Neural cell (in vitro differentiated cells): Measurements from ENCODE around the gene TMPRSS3. TPM values are rescaled to one million over a fixed set of nuclear protein-coding genes. Genes with fewer than 3 reads are reported as not detected.

Source experiments
- H2AFZ ChIP-seq: fragments of 200-600, 300-800 bp; sonication (generic), shearing (Covaris generic); 2 replicates; pipeline ENCODE4 v1.6.0; 2014; ENCODE audit warnings: low read depth, mild to moderate bottlenecking, antibody characterized with exemption, low read length, moderate library complexity
- H3F3A ChIP-seq: fragments of 200-600 bp; shearing (Covaris generic); 2 replicates; pipeline ENCODE4 v1.6.1; 2016; ENCODE audit warnings: mild to moderate bottlenecking, moderate library complexity, mixed read lengths, antibody characterized with exemption, low read length; ENCODE audit not compliant: insufficient read depth, poor library complexity, severe bottlenecking
- H3K27ac ChIP-seq: fragments of 200-600, 300-800 bp; sonication (generic), shearing (Covaris generic); 2 replicates; pipeline ENCODE4 v1.5.1; 2014; ENCODE audit warnings: mild to moderate bottlenecking, low read length, moderate library complexity
- H3K27me3 ChIP-seq: fragments of 300-800, 200-600 bp; sonication (generic), shearing (Covaris generic); 2 replicates; pipeline ENCODE4 v1.6.0; 2014; ENCODE audit warnings: mild to moderate bottlenecking, low read depth, low read length, moderate library complexity; ENCODE audit not compliant: insufficient read depth
- H3K36me3 ChIP-seq: fragments of 300-800, 200-600 bp; sonication (generic), shearing (Covaris generic); 2 replicates; pipeline ENCODE4 v1.5.1; 2014; ENCODE audit warnings: mild to moderate bottlenecking, antibody characterized with exemption, low read length, moderate library complexity; ENCODE audit not compliant: insufficient read depth
- H3K4me2 ChIP-seq: fragments of 300-800, 200-600 bp; sonication (generic), shearing (Covaris generic); 2 replicates; pipeline ENCODE4 v1.6.0; 2014; ENCODE audit warnings: mild to moderate bottlenecking, low read length
- H3K4me3 ChIP-seq: fragments of 300-800, 200-600 bp; sonication (generic), shearing (Covaris generic); 2 replicates; pipeline ENCODE4 v1.5.1; 2014; ENCODE audit warnings: mild to moderate bottlenecking, low read length, moderate library complexity
- H3K79me2 ChIP-seq: fragments of 200-600 bp; shearing (Covaris generic); replicated peaks from 2 replicates; pipeline ENCODE4 v1.6.0; 2014; ENCODE audit warnings: mild to moderate bottlenecking, low read length, moderate library complexity; ENCODE audit not compliant: insufficient read depth
- H3K9ac ChIP-seq: fragments of 300-800, 200-600 bp; sonication (generic), shearing (Covaris generic); 2 replicates; pipeline ENCODE4 v1.6.1; 2016; ENCODE audit warnings: mild to moderate bottlenecking, low read length, mixed read lengths
- H3K9me2 ChIP-seq: fragments of 200-600 bp; shearing (Covaris generic); 2 replicates; pipeline ENCODE4 v1.6.1; 2016; ENCODE audit warnings: mild to moderate bottlenecking, low read length, mixed read lengths; ENCODE audit not compliant: insufficient read depth
- H3K9me3 ChIP-seq: fragments of 200-600, 300-800 bp; sonication (generic), shearing (Covaris generic); 2 replicates; pipeline ENCODE4 v1.6.1; 2016; ENCODE audit warnings: mild to moderate bottlenecking, mixed run types, low read length, moderate library complexity, mixed read lengths
- H4K20me1 ChIP-seq: fragments of 200-600 bp; shearing (Covaris generic); 2 replicates; pipeline ENCODE4 v1.6.1; 2016; ENCODE audit warnings: mild to moderate bottlenecking, mixed run types; ENCODE audit not compliant: insufficient read depth
- CTCF ChIP-seq: fragments of 450-650 bp; IDR thresholded peaks from 2 replicates; pipeline ENCODE4 v1.5.1; 2014; ENCODE audit warnings: antibody characterized with exemption, mild to moderate bottlenecking, moderate library complexity; ENCODE audit not compliant: poor library complexity, severe bottlenecking
- MXI1 ChIP-seq: fragments of 450-650 bp; conservative IDR thresholded peaks from 2 replicates; pipeline ENCODE4 v1.6.1; 2014; ENCODE audit warnings: antibody characterized with exemption, mild to moderate bottlenecking; ENCODE audit not compliant: poor library complexity, severe bottlenecking
- RAD21 ChIP-seq: fragments of 450-650 bp; conservative IDR thresholded peaks from 2 replicates; pipeline ENCODE4 v1.6.1; 2014; ENCODE audit warnings: antibody characterized with exemption, mild to moderate bottlenecking, moderate library complexity
- REST ChIP-seq: IDR thresholded peaks from 2 replicates; pipeline ENCODE4 v1.6.1; 2012; ENCODE audit warnings: borderline replicate concordance
- SMC3 ChIP-seq: fragments of 450-650 bp; conservative IDR thresholded peaks from 2 replicates; pipeline ENCODE4 v1.6.1; 2014; ENCODE audit warnings: antibody characterized with exemption, mild to moderate bottlenecking, moderate library complexity; ENCODE audit not compliant: poor library complexity
- polyA plus RNA-seq: library from polyadenylated mRNA; depleted of rRNA; stranded (reverse); fragments of >200 nt; gene quantifications from 2 replicates; pipeline ENCODE4 v1.2.3, GENCODE V29; 2014

The TMPRSS3 gene
- polyA plus RNA-seq, 1 donor from 2014 or later: 0.12 TPM

GRCh38 chr21:42411891-42412635 is 16.2 kb upstream of the TMPRSS3 start:
- no peaks in the 10 kb centered on the region for H3K9me2 ChIP-seq
- no peaks in the 10 kb centered on the region for H3K36me3 ChIP-seq
- H3K27ac ChIP-seq: no peak overlapping the region

GRCh38 chr21:42411197-42411869 is 15.5 kb upstream of the TMPRSS3 start:
- Histone ChIP-seq H2AFZ (no peak overlapping the region), H3K9ac (no peak overlapping the region), H3K27ac (no peak overlapping the region)

More at GRCh38 chr21:42411891-42412635, 16.2 kb upstream of the TMPRSS3 start:
- Histone ChIP-seq H3K27me3 (no peaks in the 10 kb centered on the region), H3F3A (no peaks in the 10 kb centered on the region), H3K9ac (no peak overlapping the region), H3K4me2 (no peak overlapping the region), H2AFZ (no peak overlapping the region), H3K4me3 (no peak overlapping the region), H3K79me2 (no peaks in the 10 kb centered on the region), H4K20me1 (no peaks in the 10 kb centered on the region), H3K9me3 (no peaks in the 10 kb centered on the region)
- no peak for TF ChIP-seq REST
- TF ChIP-seq CTCF: peak; percentile 6

More at GRCh38 chr21:42411197-42411869, 15.5 kb upstream of the TMPRSS3 start:
- TF ChIP-seq MXI1: no peak
- TF ChIP-seq SMC3: peak; percentile 17
- peak; percentile 52 for TF ChIP-seq CTCF
- TF ChIP-seq RAD21: no peak
- Histone ChIP-seq H3K36me3 (no peaks in the 10 kb centered on the region), H3K9me2 (no peaks in the 10 kb centered on the region), H3K79me2 (no peaks in the 10 kb centered on the region), H3K9me3 (no peaks in the 10 kb centered on the region), H3K4me2 (no peak overlapping the region), H3F3A (no peaks in the 10 kb centered on the region), H3K27me3 (no peaks in the 10 kb centered on the region), H3K4me3 (no peak overlapping the region), H4K20me1 (no peaks in the 10 kb centered on the region)
